ENCODE data around the gene HUWE1. TPM values are rescaled to one million over a fixed set of nuclear protein-coding genes. Genes with fewer than 3 reads are reported as not detected.

Gene HUWE1
- total and polyA plus RNA-seq, 12 donors: 38.4 to 170 (median 109) TPM

DNA sequence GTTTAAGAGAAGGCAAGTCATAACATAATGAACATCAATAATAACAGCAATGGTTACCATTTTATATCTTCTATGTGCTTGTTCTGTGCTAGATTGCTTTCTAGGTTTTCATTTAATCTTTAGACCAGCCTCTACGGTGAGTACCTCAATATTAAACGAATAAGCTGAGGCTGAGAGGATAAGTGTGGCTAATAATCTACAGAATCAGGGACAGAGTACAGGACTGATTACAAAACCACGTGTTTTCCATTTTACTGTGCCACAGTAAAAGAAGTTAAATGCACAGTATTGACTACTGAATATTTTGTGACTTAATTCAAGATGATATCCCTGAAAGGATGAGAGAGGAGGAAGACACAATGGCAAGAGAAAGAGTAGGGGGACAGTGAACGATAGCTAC lies 56.3 kb downstream of the HUWE1 start:
- TF ChIP-seq, protein P1, sequence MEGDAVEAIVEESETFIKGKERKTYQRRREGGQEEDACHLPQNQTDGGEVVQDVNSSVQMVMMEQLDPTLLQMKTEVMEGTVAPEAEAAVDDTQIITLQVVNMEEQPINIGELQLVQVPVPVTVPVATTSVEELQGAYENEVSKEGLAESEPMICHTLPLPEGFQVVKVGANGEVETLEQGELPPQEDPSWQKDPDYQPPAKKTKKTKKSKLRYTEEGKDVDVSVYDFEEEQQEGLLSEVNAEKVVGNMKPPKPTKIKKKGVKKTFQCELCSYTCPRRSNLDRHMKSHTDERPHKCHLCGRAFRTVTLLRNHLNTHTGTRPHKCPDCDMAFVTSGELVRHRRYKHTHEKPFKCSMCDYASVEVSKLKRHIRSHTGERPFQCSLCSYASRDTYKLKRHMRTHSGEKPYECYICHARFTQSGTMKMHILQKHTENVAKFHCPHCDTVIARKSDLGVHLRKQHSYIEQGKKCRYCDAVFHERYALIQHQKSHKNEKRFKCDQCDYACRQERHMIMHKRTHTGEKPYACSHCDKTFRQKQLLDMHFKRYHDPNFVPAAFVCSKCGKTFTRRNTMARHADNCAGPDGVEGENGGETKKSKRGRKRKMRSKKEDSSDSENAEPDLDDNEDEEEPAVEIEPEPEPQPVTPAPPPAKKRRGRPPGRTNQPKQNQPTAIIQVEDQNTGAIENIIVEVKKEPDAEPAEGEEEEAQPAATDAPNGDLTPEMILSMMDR (IDR thresholded peaks at IDR 0.05): no peak
- no peak for TF ChIP-seq POLR2A (IDR thresholded peaks at IDR 0.05)
- Histone ChIP-seq H3K36me3 (replicated peaks in 1 of 2) (peaks cover 0 to 51% of the 10 kb centered on the region in 2 donors), H3K27me3 (no peaks in the 10 kb centered on the region), H3K9me3 (replicated peaks in 1 of 3) (no peaks in the 10 kb centered on the region), H3K4me3 (no peak overlapping the region), H3K27ac (no peak overlapping the region), H3K4me1 (replicated peaks in 1 of 2) (no peaks in the 10 kb centered on the region)
- intact Hi-C loops (cut with DNase I): no loop called here
- DNase-seq: no peak
- WGBS, 4 donors: 72 to 92% (median 87%) methylated on average over 4 of the region's 4 CpGs

DNA sequence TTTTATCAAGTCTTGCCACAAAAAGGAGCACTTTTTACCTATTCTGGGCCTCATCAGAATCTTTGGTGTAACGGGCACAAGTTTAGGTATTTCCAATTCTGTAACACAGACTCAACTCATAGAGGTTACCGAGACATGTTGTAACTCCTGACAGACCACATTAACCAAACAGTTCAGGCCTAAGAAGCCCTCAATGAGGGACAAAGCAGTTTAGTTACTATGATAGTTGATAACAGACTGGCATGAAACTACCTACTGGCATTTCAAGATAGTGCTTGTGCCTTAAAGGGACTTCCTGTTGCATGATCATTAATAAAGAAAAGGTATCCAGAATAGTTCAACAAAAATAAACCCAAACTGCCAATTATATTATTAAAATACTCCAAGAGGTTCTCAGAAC lies 64.1 kb downstream of the HUWE1 start:
- WGBS, 4 donors: 88 to 94% (median 90%) methylated on average over 2 of the region's 2 CpGs; no CpG with 5 or more reads in 1 of the 4 donors
- TF ChIP-seq POLR2A (IDR thresholded peaks at IDR 0.05): no peak
- TF ChIP-seq, protein P1 (IDR thresholded peaks at IDR 0.05): no peak
- Histone ChIP-seq H3K27me3 (no peaks in the 10 kb centered on the region), H3K27ac (no peak overlapping the region), H3K4me1 (replicated peaks in 1 of 2) (no peaks in the 10 kb centered on the region), H3K36me3 (replicated peaks in 1 of 2) (peaks cover 0 to 50% of the 10 kb centered on the region in 2 donors), H3K4me3 (no peak overlapping the region), H3K9me3 (replicated peaks in 1 of 3) (no peaks in the 10 kb centered on the region)
- DNase-seq: no peak
- intact Hi-C loops (cut with DNase I): no loop called here

DNA sequence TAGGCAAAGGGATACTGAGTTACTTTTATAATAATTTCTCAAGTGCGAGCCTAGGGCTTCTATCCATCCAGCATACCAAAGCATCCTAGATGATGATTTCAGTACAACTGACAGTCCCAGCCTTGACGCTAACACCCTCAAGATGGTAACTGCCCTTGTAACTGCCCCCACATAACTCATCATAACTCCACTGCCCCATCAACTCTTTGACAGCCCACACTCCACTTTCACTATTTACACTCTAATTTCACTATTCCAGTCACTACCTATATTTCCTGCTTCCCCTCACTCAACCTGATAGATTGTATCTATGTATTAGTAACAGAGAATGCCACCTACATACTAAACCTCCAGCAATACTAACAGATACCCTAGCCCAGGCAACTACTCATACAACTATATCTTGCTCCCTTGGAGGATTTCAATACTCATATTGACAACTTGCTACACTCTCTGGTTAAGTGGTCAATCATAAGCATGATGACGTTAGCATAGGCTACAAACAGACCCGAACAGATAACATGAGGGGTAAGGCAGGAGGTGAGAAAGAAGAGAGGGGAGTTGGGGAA lies 65.0 kb downstream of the HUWE1 start:
- intact Hi-C loops (cut with DNase I): no loop called here
- H3K36me3 ChIP-seq (replicated peaks in 1 of 2): peaks cover 0 to 47% of the 10 kb centered on the region in 2 donors
- H3K4me3 ChIP-seq: no peak overlapping the region
- 76 to 98% (median 89%) methylated on average over 4 of the region's 4 CpGs for WGBS, 4 donors
- no peaks in the 10 kb centered on the region for H3K4me1 ChIP-seq (replicated peaks in 1 of 2)
- H3K27me3 ChIP-seq: no peaks in the 10 kb centered on the region
- no peak overlapping the region for H3K27ac ChIP-seq
- TF ChIP-seq POLR2A (IDR thresholded peaks at IDR 0.05): no peak
- TF ChIP-seq, protein P1 (IDR thresholded peaks at IDR 0.05): no peak
- DNase-seq: no peak
- no peaks in the 10 kb centered on the region for H3K9me3 ChIP-seq (replicated peaks in 1 of 3)

DNA sequence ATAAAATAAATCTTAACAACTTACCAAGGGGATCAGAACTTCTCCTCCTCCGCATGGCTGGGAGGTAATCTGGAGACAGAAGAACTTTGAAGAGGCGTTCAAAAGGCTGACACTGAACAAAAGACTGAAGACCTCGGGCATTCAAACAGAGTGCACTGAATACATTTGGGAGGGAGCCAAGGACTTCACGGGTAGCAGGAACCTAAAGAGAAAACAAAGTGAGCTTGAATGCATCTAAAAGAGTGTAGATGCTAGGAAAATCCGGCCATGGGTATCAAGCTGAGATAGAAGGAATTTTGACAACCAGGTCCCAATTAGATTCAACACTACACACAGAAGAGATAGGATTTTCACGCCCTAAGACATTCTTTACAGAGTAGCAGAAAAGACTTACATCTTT lies 69.6 kb downstream of the HUWE1 start:
- H3K4me1 ChIP-seq (replicated peaks in 1 of 2): no peaks in the 10 kb centered on the region
- no peaks in the 10 kb centered on the region for H3K9me3 ChIP-seq (replicated peaks in 1 of 3)
- no peaks in the 10 kb centered on the region for H3K27me3 ChIP-seq
- intact Hi-C loops (cut with DNase I): no loop called here
- peaks cover 0 to 62% of the 10 kb centered on the region in 2 donors for H3K36me3 ChIP-seq (replicated peaks in 1 of 2)
- no peak overlapping the region for H3K4me3 ChIP-seq
- WGBS, 4 donors: 64 to 73% (median 68%) methylated on average over 6 of the region's 6 CpGs
- TF ChIP-seq, protein P1 (IDR thresholded peaks at IDR 0.05): no peak
- no peak for TF ChIP-seq POLR2A (IDR thresholded peaks at IDR 0.05)
- no peak overlapping the region for H3K27ac ChIP-seq
- no peak for DNase-seq

Measured in adrenal gland (tissue), 12 donors.